Astrocyte of the spinal cord (primary cell): ENCODE measurements around the gene TMEM252.

Experiments used
- DNase-seq: peaks from one replicate; pipeline ENCODE4 v3.0.0; 2011; ENCODE audit warnings: low read depth, low spot score
- H3K4me3 ChIP-seq: 2 replicates; pipeline ENCODE4 v1.5.1; 2011; ENCODE audit warnings: low read depth, mild to moderate bottlenecking, low read length, moderate library complexity
- CTCF ChIP-seq: IDR thresholded peaks from 2 replicates; pipeline ENCODE4 v1.5.1; 2012; ENCODE audit warnings: low read depth, mild to moderate bottlenecking, low read length, inconsistent platforms
- in situ Hi-C: cut with HindIII; loops from 2 replicates; pipeline ENCODE4 v1.10.0; 2017; ENCODE audit warnings: low sequenced_read_pairs

Gene TMEM252

GRCh38 chr9:68545033-68545705, 4.5 kb upstream of the TMEM252 start:
- TF ChIP-seq CTCF, result no peak

GRCh38 chr9:68541568-68541967, 885 bp upstream of the TMEM252 start:
- no peak for TF ChIP-seq CTCF
- no peak for DNase-seq
- H3K4me3 ChIP-seq, result no peak overlapping the region
- in situ Hi-C loops, result no loop called here

More at GRCh38 chr9:68545033-68545705, 4.5 kb upstream of the TMEM252 start:
- DNase-seq, result no peak
- H3K4me3 ChIP-seq, result no peak overlapping the region
- in situ Hi-C loops, result no loop called here

GRCh38 chr9:68538200-68538599, 2.5 kb downstream of the TMEM252 start:
- no peak overlapping the region for H3K4me3 ChIP-seq
- TF ChIP-seq CTCF, result no peak
- no peak for DNase-seq
- in situ Hi-C loops, result no loop called here

- DNase-seq, result no peak
- no peak overlapping the region for H3K4me3 ChIP-seq
- in situ Hi-C loops, result no loop called here
- no peak for TF ChIP-seq CTCF
Observed at GRCh38 chr9:68537616-68537880, 3.1 kb downstream of the TMEM252 start.

GRCh38 chr9:68536876-68537615, 3.6 kb downstream of the TMEM252 start:
- no peak for DNase-seq
- no peak for TF ChIP-seq CTCF
- in situ Hi-C loops, result no loop called here
- no peak overlapping the region for H3K4me3 ChIP-seq

- in situ Hi-C loops, result no loop called here
- TF ChIP-seq CTCF, result no peak
- no peak for DNase-seq
- H3K4me3 ChIP-seq, result no peak overlapping the region
Observed at GRCh38 chr9:68533678-68534077, 7.0 kb downstream of the TMEM252 start.
